ENCODE results near the gene MYO18B.

MYO18B gene, protein sequence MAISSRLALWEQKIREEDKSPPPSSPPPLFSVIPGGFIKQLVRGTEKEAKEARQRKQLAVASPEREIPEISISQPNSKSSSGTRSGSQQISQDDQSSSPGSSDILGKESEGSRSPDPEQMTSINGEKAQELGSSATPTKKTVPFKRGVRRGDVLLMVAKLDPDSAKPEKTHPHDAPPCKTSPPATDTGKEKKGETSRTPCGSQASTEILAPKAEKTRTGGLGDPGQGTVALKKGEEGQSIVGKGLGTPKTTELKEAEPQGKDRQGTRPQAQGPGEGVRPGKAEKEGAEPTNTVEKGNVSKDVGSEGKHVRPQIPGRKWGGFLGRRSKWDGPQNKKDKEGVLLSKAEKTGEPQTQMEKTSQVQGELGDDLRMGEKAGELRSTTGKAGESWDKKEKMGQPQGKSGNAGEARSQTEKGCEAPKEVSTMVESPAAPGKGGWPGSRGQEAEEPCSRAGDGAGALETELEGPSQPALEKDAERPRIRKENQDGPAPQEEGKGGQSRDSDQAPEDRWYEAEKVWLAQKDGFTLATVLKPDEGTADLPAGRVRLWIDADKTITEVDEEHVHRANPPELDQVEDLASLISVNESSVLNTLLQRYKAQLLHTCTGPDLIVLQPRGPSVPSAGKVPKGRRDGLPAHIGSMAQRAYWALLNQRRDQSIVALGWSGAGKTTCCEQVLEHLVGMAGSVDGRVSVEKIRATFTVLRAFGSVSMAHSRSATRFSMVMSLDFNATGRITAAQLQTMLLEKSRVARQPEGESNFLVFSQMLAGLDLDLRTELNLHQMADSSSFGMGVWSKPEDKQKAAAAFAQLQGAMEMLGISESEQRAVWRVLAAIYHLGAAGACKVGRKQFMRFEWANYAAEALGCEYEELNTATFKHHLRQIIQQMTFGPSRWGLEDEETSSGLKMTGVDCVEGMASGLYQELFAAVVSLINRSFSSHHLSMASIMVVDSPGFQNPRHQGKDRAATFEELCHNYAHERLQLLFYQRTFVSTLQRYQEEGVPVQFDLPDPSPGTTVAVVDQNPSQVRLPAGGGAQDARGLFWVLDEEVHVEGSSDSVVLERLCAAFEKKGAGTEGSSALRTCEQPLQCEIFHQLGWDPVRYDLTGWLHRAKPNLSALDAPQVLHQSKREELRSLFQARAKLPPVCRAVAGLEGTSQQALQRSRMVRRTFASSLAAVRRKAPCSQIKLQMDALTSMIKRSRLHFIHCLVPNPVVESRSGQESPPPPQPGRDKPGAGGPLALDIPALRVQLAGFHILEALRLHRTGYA (N-terminal part only)

DNA sequence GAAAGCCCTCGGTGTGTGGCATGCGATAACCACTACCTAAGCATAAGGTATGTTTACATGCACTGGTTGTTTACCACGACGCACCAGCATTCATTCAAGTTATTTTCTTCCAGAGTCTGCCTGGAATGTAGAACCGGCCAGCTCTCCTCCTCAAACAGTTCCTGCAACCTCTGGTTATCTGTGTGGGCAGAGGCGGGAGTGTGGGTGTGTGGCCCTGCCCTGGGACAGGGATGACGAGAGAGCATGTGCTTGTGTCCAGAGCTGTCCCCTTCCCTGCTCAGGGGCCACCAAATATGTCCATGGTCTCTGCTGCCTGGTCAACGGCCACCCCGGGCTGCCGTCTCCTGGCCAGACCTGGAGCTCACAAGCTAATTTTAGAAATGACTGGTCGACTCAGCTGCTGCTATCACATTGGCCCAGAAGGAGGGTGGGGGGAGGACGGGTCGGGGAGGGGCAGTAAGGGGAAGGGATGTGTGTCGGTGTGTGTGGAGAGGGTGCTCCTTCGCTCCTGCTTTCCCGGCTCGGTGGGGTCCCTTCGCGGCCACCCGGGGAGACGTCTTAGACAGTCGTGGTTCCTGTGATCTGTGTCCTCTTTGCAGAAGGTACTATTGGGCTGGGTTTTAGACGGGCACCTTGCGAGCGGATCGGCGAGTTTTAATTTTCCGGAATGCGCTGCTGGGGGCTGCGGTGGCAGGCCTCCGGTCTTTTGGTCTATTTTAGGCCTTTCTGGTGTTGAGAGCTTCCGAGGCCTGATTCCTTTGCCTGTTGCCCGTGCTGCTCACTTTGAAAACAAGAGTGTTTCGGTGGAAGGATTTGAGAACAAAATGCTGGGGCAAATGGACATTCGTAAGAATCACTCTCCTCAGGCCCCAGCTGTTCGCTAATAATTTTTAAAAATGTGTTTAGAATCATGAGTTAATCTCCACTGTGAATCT lies at the start of gene MYO18B:
Gene MYO18B (plus strand): TSS at position 497 of the 935 bp plus-strand sequence. CDS start 18,905 bp downstream, outside the sequence.
- H3K4me3 ChIP-seq (ENCODE audit: low read length): peak within 1 kb of the TSS; percentile 47; the same call in 1 of the 2 replicates
- TF ChIP-seq ZNF274 (IDR thresholded peaks at IDR 0.05; ENCODE audit: low read depth, low read length): no peak

DNA sequence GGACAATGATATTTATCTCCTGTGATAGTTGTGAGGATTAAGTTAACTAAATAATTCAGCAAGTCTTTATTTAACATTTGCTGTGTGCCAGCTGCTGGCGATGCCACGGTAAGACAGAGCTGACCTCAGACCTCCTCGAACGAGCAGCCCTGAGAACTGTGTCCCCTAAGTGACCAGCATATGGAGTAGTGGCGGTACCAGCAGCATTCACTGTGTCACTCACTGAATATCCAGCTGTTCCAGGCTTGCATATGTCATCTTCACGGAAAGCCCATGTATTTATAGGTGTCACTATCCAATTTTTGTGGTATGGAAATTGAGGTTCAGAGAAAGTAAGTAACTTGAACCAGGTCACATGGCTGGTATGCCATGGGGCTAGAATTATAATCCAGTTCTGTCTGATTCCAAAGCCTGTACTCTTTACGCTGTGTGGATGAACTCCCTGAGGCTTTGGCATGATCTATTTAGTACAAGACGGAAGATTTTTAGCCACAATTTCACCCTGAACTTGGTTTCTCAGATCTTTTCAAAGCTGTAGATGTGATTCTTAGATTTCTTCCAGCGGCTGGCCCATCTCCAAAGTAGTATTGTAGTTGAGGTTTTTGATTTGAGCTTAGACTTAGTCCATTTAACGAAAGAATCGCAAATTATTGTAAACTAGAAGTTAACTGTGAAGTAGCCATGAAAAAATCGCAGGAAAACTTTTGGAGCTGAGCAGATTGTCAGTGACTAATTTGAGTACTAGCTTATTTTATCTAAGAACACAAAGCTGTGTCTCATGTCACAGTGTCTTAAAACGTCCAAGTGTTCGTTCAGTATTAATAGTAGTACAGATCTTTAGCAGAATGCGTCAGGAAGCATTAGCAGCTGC lies 49.4 kb upstream of the MYO18B start:
- H3K4me3 ChIP-seq (ENCODE audit: low read length): no peak overlapping the region
- TF ChIP-seq ZNF274 (IDR thresholded peaks at IDR 0.05; ENCODE audit: low read depth, low read length): no peak

DNA sequence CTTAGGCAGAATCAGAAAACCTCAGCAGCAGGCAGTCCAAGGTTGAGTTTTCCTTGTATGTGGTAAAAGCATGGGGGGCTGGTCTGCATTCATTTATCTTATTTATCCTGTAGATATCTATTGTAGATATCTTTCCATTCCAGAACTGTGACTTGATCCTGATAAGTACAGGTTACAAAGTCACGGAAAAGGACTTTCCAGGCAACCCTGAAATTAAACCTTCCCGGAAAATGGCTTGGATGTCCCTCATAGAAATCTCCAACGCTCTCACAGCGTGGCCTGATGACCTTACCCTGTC lies 48.8 kb upstream of the MYO18B start:
- no peak overlapping the region for H3K4me3 ChIP-seq (ENCODE audit: low read length)
- TF ChIP-seq ZNF274 (IDR thresholded peaks at IDR 0.05; ENCODE audit: low read depth, low read length): no peak

DNA sequence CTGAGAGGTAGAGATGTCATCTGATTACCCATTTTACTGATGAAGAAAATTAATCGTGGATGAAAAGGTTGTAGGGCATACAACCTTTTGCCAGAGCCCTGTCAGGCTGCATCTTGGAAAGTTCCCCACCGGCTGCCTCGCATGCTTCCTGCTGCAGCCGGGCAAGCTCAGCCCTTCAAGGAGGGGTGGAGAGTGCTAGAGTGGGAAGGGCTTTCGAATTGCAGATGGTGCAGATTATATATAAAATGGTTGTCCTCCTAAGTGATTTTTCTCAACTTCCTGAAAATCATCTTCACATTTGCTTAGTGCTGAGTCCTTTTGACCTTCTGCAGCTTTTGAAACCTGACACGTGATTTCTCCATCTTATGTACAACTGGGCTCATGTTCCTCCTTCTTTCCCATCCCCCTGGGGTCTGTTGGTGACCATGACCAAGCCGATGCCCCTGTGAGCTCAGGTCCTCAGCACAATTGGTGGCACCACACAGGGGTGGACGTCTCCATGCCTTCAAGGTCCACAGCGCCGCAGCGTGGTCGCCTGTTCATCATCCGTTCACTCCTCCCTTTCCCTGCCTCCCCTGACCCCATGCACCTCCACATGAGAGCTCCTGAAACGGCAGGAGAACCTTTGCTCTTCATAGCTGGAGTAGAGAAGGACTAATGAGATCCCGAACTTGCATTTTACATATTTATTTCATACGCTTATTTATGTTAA lies 47.6 kb upstream of the MYO18B start:
- no peak overlapping the region for H3K4me3 ChIP-seq (ENCODE audit: low read length)
- no peak for TF ChIP-seq ZNF274 (IDR thresholded peaks at IDR 0.05; ENCODE audit: low read depth, low read length)

DNA sequence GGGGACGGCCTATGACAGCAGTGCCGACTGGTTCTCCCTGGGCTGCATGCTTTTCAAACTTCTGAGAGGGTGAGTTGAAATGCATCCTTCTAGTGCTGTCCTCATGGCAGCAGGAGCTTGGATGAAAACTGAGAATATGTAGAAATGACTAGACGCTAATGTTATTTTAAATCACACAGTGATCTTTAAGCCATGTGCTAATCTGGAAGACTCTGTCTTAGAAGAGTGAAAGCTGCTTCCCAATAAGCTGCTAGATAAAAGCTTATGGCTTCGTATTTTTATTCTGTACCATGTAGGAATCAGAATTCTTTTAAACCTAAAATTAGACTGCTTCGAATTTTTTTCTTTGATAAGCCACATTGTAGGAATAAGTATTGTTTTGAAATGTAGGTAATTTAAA lies 46.8 kb upstream of the MYO18B start:
- no peak for TF ChIP-seq ZNF274 (IDR thresholded peaks at IDR 0.05; ENCODE audit: low read depth, low read length)
- H3K4me3 ChIP-seq (ENCODE audit: low read length): no peak overlapping the region

DNA sequence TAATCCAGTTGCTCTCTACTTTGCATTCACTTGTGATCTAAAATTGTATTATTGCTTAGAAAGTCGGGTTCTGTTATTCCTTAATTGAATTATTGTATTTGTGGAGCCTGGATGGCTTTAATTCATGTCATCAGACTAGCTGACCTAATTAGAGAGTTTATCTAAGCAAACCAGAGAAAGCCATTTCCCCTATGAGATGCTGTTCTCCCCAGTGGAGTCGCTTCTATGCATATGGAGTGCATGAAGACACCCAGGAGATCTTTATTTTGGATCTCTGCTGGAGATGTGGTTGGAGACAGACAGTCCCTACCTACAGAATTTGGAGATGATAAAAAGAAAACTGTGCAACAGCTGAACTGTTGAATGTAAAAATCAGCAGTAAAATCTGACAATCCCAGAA lies 45.2 kb upstream of the MYO18B start:
- no peak overlapping the region for H3K4me3 ChIP-seq (ENCODE audit: low read length)
- no peak for TF ChIP-seq ZNF274 (IDR thresholded peaks at IDR 0.05; ENCODE audit: low read depth, low read length)

DNA sequence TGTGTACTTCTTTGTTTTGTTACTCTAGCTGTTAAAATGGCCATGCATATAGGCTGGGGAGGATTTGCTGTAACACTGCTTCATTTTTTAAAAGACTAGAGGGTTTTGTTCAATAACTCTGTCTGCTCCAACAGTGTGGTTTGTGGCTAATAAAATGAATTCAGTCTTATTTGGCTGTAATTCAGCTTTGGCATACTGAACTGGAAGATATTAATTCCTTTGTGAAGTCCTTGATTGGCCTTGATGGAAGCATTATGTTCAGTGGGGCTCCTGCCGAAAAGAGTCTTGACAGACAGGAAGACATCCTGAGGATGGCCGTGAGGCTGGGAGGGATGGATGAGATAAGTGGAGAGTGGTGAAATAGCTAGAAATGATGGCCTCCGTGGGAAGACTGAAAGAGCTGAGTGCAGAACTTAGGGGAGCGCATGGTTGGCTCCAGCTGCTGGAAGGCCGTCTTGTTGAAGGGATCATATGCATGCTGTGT lies 44.8 kb upstream of the MYO18B start:
- no peak for TF ChIP-seq ZNF274 (IDR thresholded peaks at IDR 0.05; ENCODE audit: low read depth, low read length)
- no peak overlapping the region for H3K4me3 ChIP-seq (ENCODE audit: low read length)

DNA sequence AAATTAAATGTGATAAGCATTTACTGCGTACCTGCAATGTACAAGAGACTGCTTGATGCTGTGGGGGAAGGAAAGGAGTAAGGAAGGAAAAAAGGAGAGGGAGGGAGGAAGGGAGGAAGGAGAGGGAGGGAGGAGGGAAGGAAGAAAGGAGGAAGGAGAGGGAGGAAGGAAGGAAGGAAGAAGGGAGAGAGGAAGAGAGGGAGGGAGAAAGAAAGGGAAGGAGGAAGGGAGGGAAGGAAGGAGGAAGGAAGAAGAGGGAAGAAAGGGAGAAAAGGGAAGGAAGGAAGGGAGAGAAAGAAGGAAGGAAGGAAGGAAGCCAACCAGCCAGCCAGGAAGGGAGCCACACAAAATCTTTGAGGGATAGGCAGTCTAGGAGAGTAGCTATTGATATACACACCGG lies 44.0 kb upstream of the MYO18B start:
- H3K4me3 ChIP-seq (ENCODE audit: low read length): no peak overlapping the region
- TF ChIP-seq ZNF274 (IDR thresholded peaks at IDR 0.05; ENCODE audit: low read depth, low read length): no peak

DNA sequence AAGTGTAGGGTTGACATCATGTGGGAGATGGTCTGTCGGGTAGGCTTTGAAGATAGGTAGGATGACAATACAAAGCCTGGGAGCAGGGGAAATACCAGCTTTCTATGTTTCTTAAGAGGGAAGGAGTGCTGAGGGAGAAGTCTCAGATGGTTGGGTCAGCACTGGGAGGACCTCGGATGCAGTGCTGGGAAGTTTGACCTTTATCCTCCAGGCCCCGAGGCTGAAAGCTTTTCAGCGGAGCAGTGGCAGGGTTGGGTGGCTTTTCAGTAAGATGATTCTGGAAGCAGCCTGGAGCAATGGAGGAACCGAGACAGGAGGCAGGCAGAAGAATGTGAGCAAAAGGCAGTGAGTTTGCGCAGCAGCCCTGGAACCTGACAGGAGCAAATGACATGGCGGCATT lies 43.5 kb upstream of the MYO18B start:
- no peak for TF ChIP-seq ZNF274 (IDR thresholded peaks at IDR 0.05; ENCODE audit: low read depth, low read length)

DNA sequence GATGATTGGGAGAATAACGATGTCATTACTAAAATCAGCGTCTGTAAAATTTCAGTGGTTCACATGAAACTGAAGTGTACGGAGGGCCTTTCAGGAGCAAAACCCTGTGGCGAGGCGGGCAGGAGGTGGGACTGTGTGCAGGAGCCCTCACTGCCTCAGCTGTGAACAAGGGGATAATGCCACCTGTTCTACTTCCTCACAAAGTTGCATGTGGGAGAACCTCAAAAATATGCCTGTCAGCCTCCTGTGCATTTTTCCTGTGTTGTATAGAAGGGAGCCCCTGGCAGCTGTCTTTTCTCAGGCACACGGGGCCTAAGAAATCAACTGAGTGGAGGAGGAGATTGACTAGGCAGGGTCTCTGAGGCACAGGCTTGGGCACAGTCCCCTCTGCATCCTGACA lies 43.0 kb upstream of the MYO18B start:
- no peak for TF ChIP-seq ZNF274 (IDR thresholded peaks at IDR 0.05; ENCODE audit: low read depth, low read length)
- no peak overlapping the region for H3K4me3 ChIP-seq (ENCODE audit: low read length)

More for the DNA sequence above, 43.5 kb upstream of the MYO18B start:
- no peak overlapping the region for H3K4me3 ChIP-seq (ENCODE audit: low read length)

DNA sequence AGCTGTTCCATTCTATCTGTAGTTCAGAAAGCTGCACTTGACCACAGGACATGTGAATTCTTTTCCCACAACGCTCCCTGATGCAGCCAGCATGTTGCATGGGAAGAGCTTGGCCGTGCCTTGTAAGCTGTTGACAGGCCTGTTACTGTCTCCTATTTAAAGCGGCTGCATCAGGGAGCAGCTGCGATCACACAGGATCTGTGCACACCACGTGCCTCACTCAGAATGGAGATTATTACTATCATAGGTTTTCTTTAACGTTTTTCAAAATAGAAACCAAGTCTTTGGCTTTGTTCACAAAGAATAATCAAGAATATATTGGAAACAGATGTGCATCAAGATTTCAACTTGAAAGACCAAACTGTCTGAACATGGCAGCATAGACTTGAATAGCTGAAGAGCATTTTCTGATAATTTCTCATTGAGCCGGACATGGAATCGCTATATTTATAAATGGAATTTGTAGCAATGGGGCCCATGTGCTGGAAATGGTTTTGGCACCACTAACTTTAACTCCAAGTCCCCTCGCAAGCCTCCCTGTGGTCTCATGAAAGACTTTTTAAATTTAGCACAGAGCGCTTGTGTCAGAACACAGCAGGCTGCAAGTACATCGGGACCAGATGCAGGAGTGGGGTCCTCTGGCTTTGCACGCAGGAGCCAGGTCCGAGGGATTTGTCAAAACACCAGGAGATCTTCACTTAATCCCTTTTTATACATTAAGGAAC lies 40.8 kb upstream of the MYO18B start:
- no peak for TF ChIP-seq ZNF274 (IDR thresholded peaks at IDR 0.05; ENCODE audit: low read depth, low read length)
- no peak overlapping the region for H3K4me3 ChIP-seq (ENCODE audit: low read length)
